ENCODE data around the gene IST1. TPM values are rescaled to one million over a fixed set of nuclear protein-coding genes. Genes with fewer than 3 reads are reported as not detected.

Gene IST1
- total and polyA plus RNA-seq, 4 donors, result 33.8 to 95.3 (median 53.5) TPM

DNA sequence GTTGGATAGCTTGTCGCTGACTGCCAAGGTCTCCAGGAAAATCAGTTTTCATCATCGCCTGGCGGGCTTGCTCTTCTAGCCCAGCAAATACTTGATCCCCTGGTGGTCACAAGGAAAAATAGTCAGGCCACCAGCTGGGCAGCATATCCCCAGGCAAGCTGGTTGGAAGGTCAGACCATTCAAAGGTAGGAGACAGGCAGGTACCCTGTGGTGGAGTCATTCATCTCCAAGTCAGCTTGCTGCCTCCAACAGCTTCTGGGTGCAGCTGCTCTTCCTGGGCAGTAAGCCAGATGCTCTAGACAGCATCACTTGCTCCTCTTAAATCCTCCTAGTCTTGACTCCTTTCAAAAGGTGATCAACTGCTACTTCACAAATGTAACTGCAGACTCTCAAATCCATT, 27.4 kb upstream of the IST1 start:
- Histone ChIP-seq H3K4me1 (ENCODE audit: control insufficient read depth in 4 of 4, insufficient read depth in 4 of 4, low read length in 3 of 4) (peaks cover 0 to 11% (median 8%) of the 10 kb centered on the region in 4 donors), H3K9ac (ENCODE audit: low read depth in 1 of 2, low read length in 2 of 2) (no peak overlapping the region), H3K27ac (ENCODE audit: low read depth in 1 of 2, low read length in 2 of 2) (no peak overlapping the region), H3K9me3 (ENCODE audit: control insufficient read depth in 4 of 4, low read length in 3 of 4) (no peaks in the 10 kb centered on the region), H3K27me3 (ENCODE audit: control insufficient read depth in 4 of 4, insufficient read depth in 4 of 4, low read length in 3 of 4) (no peaks in the 10 kb centered on the region), H3K36me3 (ENCODE audit: control insufficient read depth in 4 of 4, insufficient read depth in 3 of 4, low read depth in 1 of 4, low read length in 3 of 4) (peaks cover 0 to 10% (median 1%) of the 10 kb centered on the region in 4 donors), H3K4me3 (ENCODE audit: low read depth in 1 of 3, low read length in 3 of 3) (no peak overlapping the region)
- TF ChIP-seq YY1 (IDR thresholded peaks at IDR 0.05) (no peak), GABPA (IDR thresholded peaks at IDR 0.05 in 1 of 2, conservative IDR thresholded peaks at IDR 0.05 in 1 of 2) (no peak), JUND (IDR thresholded peaks at IDR 0.05) (no peak), REST (IDR thresholded peaks at IDR 0.05) (no peak), RAD21 (IDR thresholded peaks at IDR 0.05) (no peak), MAX (IDR thresholded peaks at IDR 0.05) (no peak), HNF4A (conservative IDR thresholded peaks at IDR 0.05) (no peak), NR2F2 (IDR thresholded peaks at IDR 0.05) (no peak), RXRA (IDR thresholded peaks at IDR 0.05) (no peak), ZBTB33 (IDR thresholded peaks at IDR 0.05) (no peak), EGR1 (IDR thresholded peaks at IDR 0.05; ENCODE audit: low read depth in 2 of 2) (no peak), FOXA2 (IDR thresholded peaks at IDR 0.05) (no peak), ATF3 (IDR thresholded peaks at IDR 0.05) (no peak), TAF1 (conservative IDR thresholded peaks at IDR 0.05) (no peak), HNF4G (IDR thresholded peaks at IDR 0.05) (no peak), SP1 (IDR thresholded peaks at IDR 0.05) (no peak), CTCF (IDR thresholded peaks at IDR 0.05; ENCODE audit: low read depth, low read length, missing input control) (no peak), FOXA1 (IDR thresholded peaks at IDR 0.05) (no peak)
- 98% methylated on average over 3 of the region's 3 CpGs for whole genome bisulfite sequencing
- no peak for DNase-seq (ENCODE audit: low spot score)
